GM18861 (cell line): ENCODE measurements around the gene KRTAP12-4.
"Not testable (repeated sequence)": the region's sequence is repeated elsewhere in the genome, so short reads cannot be mapped to it uniquely, and the experiment has no call there.

ENCODE experiments used
- ATAC-seq: cut with Tn5 transposase; IDR thresholded peaks from one replicate; pipeline ENCODE4 v1.9.1; 2021; ENCODE audit not compliant: unreplicated experiment

Gene KRTAP12-4

GRCh38 chr21:44637018-44637850 is 17.2 kb downstream of the KRTAP12-4 start, which contains the start of gene KRTAP10-10:
KRTAP10-10 (plus strand) TSS chr21:44637356; CDS start chr21:44637418, 62 bp downstream.
- ATAC-seq: no peak

GRCh38 chr21:44636209-44637017 is 18.0 kb downstream of the KRTAP12-4 start:
- no peak for ATAC-seq

DNA sequence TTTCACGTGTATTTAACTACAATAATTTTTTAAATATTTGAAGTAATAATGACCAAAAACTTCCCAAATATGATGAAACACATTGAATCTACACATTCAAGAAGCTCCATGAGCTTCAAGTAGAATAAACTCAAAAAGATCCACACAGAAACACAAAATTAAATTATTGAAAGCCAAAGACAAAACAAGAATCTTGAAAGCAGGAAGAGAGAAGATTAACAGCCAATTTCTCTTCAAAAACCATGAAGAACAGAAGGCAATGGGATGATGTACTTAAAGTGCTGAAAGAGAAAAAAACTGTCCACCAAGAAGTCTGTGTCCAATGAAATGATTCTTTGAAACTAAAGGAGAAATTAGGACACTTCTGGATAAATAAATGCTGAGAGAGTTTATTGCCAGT is 22.4 kb downstream of the KRTAP12-4 start:
- ATAC-seq: no peak

- ATAC-seq: no peak
Measured at GRCh38 chr21:44630440-44630839, 24.0 kb downstream of the KRTAP12-4 start.

GRCh38 chr21:44628707-44629391 is 25.6 kb downstream of the KRTAP12-4 start:
- ATAC-seq: no peak

DNA sequence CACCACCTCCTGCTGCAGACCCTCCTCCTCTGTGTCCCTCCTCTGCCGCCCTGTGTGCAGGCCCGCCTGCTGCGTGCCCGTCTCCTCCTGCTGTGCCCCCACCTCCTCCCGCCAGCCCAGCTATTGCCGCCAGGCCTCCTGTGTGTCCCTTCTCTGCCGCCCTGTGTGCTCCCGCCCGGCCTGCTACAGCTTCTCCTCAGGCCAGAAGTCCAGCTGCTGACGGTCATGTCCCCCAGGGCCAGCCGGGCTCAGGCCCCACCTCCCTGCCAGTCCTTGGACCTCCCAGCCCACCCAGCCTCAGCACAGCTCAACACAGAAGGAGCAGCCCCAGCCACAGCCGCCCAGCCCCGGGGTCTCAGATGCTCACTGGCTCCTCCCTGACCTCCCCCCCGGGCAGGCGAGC is 26.6 kb downstream of the KRTAP12-4 start:
- ATAC-seq: not testable (repeated sequence)

GRCh38 chr21:44627181-44627822 is 27.2 kb downstream of the KRTAP12-4 start:
- ATAC-seq: not testable (repeated sequence)

GRCh38 chr21:44626673-44627143 is 27.8 kb downstream of the KRTAP12-4 start, which contains the start of gene KRTAP10-9:
KRTAP10-9 (plus strand) TSS chr21:44627093; CDS start chr21:44627172, 79 bp downstream.
- ATAC-seq: no peak

GRCh38 chr21:44626262-44626661 is 28.2 kb downstream of the KRTAP12-4 start:
- no peak for ATAC-seq

GRCh38 chr21:44625756-44626155 is 28.7 kb downstream of the KRTAP12-4 start:
- ATAC-seq: no peak

DNA sequence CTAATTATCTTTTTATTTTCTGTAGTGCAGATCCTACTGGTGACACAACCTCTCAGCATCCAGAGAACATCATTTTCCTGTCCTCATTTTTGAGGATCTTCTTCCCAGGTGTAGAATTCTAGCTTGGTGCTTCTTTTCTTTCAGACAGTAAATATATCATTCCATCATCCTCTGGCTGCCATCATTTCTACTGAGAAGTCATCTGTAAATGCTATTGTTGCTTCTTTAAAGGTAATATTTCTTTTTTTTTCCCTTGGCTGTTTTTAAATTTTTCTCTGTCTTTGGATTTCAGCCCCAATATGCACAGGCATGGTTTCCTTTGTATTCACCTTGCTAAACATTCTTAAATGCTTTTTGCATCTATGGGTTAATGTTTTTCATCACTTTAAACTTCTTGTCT is 30.9 kb downstream of the KRTAP12-4 start:
- no peak for ATAC-seq

GRCh38 chr21:44619886-44620285 is 34.6 kb downstream of the KRTAP12-4 start:
- no peak for ATAC-seq

GRCh38 chr21:44618909-44619308 is 35.5 kb downstream of the KRTAP12-4 start:
- ATAC-seq: no peak

- ATAC-seq: no peak
Measured at GRCh38 chr21:44618504-44618903, 36.0 kb downstream of the KRTAP12-4 start.

GRCh38 chr21:44617071-44617501 is 37.4 kb downstream of the KRTAP12-4 start:
- ATAC-seq: no peak

- no peak for ATAC-seq
Measured at GRCh38 chr21:44616591-44616926, 37.9 kb downstream of the KRTAP12-4 start.

DNA sequence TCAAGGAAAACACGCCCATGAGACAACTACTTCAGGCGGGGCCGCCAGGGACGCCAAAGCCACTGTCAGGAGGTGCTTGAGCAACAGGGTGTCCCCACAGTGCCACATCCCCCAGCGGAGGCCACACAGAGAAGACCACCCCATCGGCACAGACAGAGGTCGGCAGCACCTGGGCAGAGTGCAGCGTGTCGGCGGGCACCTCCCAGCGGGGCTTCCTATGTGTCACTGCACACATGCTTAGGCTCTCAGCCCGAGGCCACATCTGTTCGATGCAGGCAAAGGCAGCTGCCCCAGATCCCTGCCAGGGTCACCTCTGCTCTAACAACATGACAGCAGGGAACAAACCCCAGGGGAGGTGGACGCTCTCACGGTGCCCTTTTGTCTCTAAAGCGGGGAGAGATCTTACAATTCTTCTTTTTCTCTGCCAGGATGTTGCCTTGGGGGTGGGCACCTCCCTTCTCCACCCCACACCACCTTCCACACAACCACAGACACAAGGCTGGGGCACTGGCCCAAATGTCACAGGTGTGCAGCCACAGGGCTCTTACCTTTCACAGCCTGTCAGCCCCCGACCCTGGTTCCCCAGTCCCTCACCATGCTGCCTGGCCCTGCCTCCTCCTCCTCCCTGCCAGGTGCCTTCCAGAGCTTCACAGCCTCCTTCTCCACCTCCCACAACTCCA is 38.4 kb downstream of the KRTAP12-4 start:
- ATAC-seq: no peak

DNA sequence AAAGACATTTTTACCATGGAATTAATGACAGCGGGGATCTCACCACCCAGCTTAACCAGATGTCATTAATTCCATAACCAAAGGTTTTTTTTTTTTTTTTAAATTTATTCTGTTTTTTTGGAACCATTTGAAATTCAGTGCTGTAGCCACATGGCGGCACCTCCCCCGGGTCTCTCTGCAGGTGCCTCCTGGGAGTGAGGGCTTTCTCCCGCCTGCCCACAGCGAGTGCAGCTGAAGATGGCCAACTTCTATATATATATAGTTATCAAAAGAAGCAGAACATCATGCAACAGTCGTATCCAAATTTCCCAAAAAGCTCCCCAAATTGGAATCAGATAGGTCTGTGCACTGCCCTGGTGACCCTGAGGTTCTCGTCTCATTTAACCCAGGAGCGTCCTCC is 39.0 kb downstream of the KRTAP12-4 start:
- ATAC-seq: no peak

DNA sequence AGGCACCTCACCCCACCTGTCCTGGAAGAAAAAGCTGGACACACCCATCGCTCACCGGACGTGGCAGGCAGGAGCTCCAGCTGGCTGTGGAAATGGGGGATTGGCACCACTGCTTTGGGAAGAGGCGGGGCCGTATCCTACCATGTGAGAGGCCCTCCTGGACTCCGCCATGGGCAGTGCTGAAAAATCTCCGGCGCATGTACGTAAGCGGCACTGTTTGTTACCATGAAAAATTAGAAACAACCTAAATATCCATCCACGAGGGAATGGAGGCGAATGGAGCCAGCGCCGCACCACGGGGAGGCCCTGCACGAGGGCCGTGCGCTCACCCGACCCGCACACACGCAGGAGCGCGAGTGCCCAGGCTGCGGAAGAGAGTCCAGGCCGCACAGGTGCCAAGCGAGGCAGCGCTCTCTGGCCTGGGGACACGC is 39.5 kb downstream of the KRTAP12-4 start:
- no peak for ATAC-seq

- no peak for ATAC-seq
Measured at GRCh38 chr21:44614161-44614631, 40.3 kb downstream of the KRTAP12-4 start.
